ENCODE measurements around the gene RTN4RL2. TPM values are rescaled to one million over a fixed set of nuclear protein-coding genes. Genes with fewer than 3 reads are reported as not detected.

Gene RTN4RL2
- polyA plus RNA-seq, 2 donors = 0.20 to 0.49 TPM

DNA sequence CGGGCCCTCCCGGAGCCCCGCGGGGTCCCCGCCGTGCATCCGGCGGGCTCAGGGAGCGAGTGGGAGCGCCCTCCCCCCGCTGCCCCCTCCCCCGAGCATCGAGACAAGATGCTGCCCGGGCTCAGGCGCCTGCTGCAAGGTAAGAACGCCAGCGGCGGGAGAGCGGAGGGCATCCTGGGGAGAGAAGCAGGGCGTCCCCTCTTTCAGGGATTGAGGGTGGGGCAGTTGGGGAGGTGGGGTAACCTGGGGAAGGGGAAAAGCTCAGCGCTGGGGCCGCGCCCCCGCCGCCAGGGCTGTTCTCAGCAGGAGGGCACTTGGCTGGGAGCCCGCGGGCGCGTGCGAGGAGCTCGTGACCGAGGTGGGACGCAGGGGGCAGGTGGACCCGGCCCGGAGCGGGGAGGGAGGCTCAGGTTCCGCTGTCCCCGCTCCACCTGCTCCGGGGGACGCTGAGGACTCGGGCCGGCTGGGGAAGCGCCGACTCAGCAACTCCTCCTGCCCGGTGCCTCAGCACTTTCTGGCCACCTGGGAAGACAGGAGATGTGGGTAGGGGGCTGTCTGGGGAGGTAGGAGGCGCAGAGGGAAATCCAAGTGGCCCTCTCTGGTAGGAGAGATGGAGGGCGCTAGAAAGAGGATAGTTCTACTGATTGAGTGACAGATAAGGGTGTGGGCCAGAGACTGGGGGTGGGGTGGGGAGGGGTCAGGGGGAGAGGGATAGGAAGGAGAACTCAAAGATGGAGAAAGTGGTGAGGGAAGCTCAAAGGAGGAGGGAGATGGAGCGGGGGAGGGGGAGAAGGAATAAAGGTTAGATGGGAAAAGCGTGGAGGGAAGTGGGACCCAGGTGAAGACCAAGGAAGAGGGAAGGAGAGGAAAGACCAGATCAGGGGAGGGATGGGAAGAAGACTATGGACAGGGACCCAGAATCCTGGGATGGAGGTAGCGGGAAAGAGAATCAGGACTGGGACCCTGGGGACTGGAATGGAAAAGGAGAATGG is 726 bp downstream of the RTN4RL2 start:
- Histone ChIP-seq H3K27ac (ENCODE audit: low read depth in 2 of 2, low read length in 1 of 2) (no peak overlapping the region), H3K36me3 (ENCODE audit: control insufficient read depth in 2 of 2, insufficient read depth in 2 of 2, low read length in 1 of 2) (no peaks in the 10 kb centered on the region), H3K4me1 (ENCODE audit: control insufficient read depth in 2 of 2, insufficient read depth in 2 of 2, low read length in 1 of 2) (peaks cover 18 to 20% of the 10 kb centered on the region in 2 donors), H3K4me3 (ENCODE audit: low read depth in 1 of 2, low read length in 2 of 2) (peak overlapping the region; percentile 40 to 42), H3K9me3 (ENCODE audit: control insufficient read depth in 2 of 2, insufficient read depth in 1 of 2, low read depth in 1 of 2, low read length in 1 of 2) (no peaks in the 10 kb centered on the region), H3K27me3 (ENCODE audit: control insufficient read depth in 1 of 2, insufficient read depth in 2 of 2, low read length in 2 of 2) (peaks cover 0 to 7% of the 10 kb centered on the region in 2 donors)
- 10% methylated on average over 46 to 50 of the region's 50 CpGs for WGBS, 2 donors

DNA sequence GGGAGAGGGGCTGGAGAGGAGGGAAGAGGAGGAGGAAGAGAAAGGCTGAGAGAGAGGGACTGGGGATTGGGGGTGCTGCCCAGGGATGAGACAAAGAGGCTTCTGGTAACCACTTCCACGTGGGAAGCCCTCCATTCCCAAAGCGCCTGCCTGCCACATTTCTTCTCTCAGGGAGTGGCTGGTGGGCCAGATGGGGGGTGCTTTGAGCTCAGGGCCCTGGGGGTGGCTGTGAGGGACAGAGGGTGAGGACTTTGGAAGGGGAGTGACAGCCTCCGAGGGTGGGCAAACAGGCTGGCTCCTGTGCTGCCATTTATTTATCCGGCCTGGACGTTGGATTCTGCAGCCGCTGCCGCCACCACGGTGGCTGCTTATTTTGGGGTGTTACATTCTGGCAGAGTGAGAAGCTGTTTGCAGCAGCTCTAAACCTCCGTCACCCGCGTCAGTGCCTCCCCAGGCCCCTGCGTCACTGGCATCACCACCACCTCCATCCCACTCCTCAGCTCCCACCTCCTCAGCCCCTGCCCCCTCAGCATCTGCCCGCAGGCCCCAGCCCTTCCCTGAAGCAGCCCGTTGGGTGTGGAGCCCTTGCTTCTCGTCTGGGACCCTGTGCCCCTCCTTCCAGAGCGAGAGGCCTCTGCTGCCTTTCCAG is 1.6 kb downstream of the RTN4RL2 start:
- WGBS, 2 donors = 76 to 78% methylated on average over 16 of the region's 16 CpGs
- H3K27me3 ChIP-seq (ENCODE audit: control insufficient read depth in 1 of 2, insufficient read depth in 2 of 2, low read length in 2 of 2) = peaks cover 0 to 7% of the 10 kb centered on the region in 2 donors
- no peaks in the 10 kb centered on the region for H3K9me3 ChIP-seq (ENCODE audit: control insufficient read depth in 2 of 2, insufficient read depth in 1 of 2, low read depth in 1 of 2, low read length in 1 of 2)
- no peaks in the 10 kb centered on the region for H3K36me3 ChIP-seq (ENCODE audit: control insufficient read depth in 2 of 2, insufficient read depth in 2 of 2, low read length in 1 of 2)
- peaks cover 18 to 20% of the 10 kb centered on the region in 2 donors for H3K4me1 ChIP-seq (ENCODE audit: control insufficient read depth in 2 of 2, insufficient read depth in 2 of 2, low read length in 1 of 2)
- no peak overlapping the region for H3K4me3 ChIP-seq (ENCODE audit: low read depth in 1 of 2, low read length in 2 of 2)
- H3K27ac ChIP-seq (ENCODE audit: low read depth in 2 of 2, low read length in 1 of 2) = no peak overlapping the region

DNA sequence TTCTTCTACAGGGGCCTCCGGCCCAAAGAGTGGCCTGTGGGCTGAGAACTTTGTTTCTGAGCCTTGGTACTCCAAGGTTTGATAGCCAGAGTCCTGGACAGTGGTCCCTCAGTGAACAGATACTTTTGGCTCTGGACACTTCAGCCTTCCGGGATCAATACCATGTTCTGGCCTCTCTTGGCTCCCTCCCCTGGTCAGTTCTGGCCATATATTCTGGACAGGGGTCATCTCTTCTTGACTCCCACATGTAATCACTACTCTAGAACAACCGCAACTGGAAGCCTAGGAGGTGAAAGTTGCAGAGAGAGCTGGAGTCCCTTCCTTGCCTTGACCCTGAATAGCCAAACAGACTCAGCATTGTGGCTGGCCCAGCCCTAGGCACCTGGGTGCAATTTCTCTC is 2.3 kb downstream of the RTN4RL2 start:
- no peak overlapping the region for H3K4me3 ChIP-seq (ENCODE audit: low read depth in 1 of 2, low read length in 2 of 2)

DNA sequence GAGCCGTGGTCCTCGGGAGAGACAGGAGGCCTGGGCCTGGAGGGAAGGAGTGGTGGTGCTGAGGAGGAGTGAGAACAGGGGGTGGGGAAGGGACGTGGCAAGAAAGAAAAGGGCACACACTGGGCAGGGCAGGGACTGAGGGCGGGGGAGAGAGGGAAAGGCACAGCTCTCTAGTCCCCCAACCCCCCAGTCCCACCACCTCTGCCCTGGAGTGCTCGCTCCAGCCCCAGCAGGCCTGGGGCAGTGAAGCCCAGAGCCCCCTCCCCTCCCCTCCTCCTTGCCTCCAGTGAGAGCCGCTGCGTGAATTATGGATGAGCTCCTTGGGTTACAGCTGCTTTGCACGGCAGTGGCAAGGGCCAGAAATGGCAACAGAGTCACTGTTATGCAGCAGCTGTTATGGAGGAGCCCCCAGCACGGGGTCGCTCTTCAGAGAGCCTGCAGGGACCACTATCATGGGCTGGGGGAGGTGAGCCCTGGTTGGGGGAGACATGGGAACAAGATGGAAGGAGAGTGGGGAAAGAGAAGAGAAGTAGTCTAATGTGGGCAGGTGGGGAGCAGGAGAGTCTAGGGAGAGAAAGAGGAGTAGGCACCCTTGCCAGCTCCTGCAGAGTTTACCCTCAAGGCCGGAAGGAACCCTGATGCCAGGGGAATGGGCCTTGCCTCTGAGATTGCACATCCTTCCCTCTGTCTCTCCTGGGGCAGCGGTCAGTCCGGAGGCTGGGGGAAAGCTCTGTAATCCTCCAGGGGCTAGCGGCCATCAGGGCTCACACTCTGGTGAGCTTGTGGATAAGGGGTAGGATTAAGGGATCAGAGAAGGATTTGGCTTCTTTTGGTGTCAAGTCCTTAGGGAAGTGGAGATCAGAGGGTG is 3.6 kb downstream of the RTN4RL2 start:
- H3K36me3 ChIP-seq (ENCODE audit: control insufficient read depth in 2 of 2, insufficient read depth in 2 of 2, low read length in 1 of 2) = no peaks in the 10 kb centered on the region
- H3K4me1 ChIP-seq (ENCODE audit: control insufficient read depth in 2 of 2, insufficient read depth in 2 of 2, low read length in 1 of 2) = peaks cover 13 to 18% of the 10 kb centered on the region in 2 donors
- peaks cover 0 to 3% of the 10 kb centered on the region in 2 donors for H3K27me3 ChIP-seq (ENCODE audit: control insufficient read depth in 1 of 2, insufficient read depth in 2 of 2, low read length in 2 of 2)
- H3K4me3 ChIP-seq (ENCODE audit: low read depth in 1 of 2, low read length in 2 of 2) = no peak overlapping the region
- H3K27ac ChIP-seq (ENCODE audit: low read depth in 2 of 2, low read length in 1 of 2) = no peak overlapping the region
- 68 to 69% methylated on average over 11 to 14 of the region's 14 CpGs for WGBS, 2 donors
- no peaks in the 10 kb centered on the region for H3K9me3 ChIP-seq (ENCODE audit: control insufficient read depth in 2 of 2, insufficient read depth in 1 of 2, low read depth in 1 of 2, low read length in 1 of 2)

More for the DNA sequence above, 2.3 kb downstream of the RTN4RL2 start:
- no peaks in the 10 kb centered on the region for H3K36me3 ChIP-seq (ENCODE audit: control insufficient read depth in 2 of 2, insufficient read depth in 2 of 2, low read length in 1 of 2)
- peaks cover 0 to 7% of the 10 kb centered on the region in 2 donors for H3K27me3 ChIP-seq (ENCODE audit: control insufficient read depth in 1 of 2, insufficient read depth in 2 of 2, low read length in 2 of 2)
- no peaks in the 10 kb centered on the region for H3K9me3 ChIP-seq (ENCODE audit: control insufficient read depth in 2 of 2, insufficient read depth in 1 of 2, low read depth in 1 of 2, low read length in 1 of 2)
- no peak overlapping the region for H3K27ac ChIP-seq (ENCODE audit: low read depth in 2 of 2, low read length in 1 of 2)
- WGBS, 2 donors = 84 to 91% methylated on average over 3 of the region's 3 CpGs
- peaks cover 16 to 20% of the 10 kb centered on the region in 2 donors for H3K4me1 ChIP-seq (ENCODE audit: control insufficient read depth in 2 of 2, insufficient read depth in 2 of 2, low read length in 1 of 2)

DNA sequence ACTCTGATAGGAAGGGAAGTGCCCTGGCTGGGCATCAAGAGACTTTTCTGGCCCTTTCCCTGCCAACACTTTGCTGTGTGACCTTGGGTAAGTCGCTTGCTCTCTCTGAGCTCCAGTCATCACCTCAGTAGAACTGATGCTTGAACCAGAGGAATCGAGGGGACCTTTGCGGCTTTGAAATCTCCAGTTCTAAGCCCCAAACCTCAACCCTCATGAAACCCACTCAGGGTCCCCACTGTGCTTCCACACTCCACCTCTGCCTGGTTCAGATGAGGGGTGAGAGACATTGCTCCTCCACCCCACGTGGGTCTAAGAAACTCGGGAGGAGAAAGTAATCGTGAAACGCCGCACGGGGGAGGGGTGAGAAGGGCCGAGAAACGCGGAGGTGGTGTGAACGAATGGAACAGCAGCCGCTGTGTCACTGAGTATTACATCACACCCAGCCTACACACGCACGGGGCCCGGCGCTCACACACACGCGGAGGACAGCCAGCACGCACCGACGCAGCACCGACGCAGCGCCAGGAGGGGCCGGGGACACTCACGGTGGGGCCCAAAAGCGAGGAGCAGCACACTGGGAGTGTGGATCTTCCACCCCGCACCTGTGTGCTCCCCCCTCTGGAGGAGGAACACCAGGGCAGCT is 4.3 kb downstream of the RTN4RL2 start:
- no peak overlapping the region for H3K27ac ChIP-seq (ENCODE audit: low read depth in 2 of 2, low read length in 1 of 2)
- no peaks in the 10 kb centered on the region for H3K9me3 ChIP-seq (ENCODE audit: control insufficient read depth in 2 of 2, insufficient read depth in 1 of 2, low read depth in 1 of 2, low read length in 1 of 2)
- peaks cover 0 to 3% of the 10 kb centered on the region in 2 donors for H3K27me3 ChIP-seq (ENCODE audit: control insufficient read depth in 1 of 2, insufficient read depth in 2 of 2, low read length in 2 of 2)
- peaks cover 8 to 11% of the 10 kb centered on the region in 2 donors for H3K4me1 ChIP-seq (ENCODE audit: control insufficient read depth in 2 of 2, insufficient read depth in 2 of 2, low read length in 1 of 2)
- no peak overlapping the region for H3K4me3 ChIP-seq (ENCODE audit: low read depth in 1 of 2, low read length in 2 of 2)
- WGBS, 2 donors = 63 to 65% methylated on average over 30 of the region's 30 CpGs
- H3K36me3 ChIP-seq (ENCODE audit: control insufficient read depth in 2 of 2, insufficient read depth in 2 of 2, low read length in 1 of 2) = no peaks in the 10 kb centered on the region

DNA sequence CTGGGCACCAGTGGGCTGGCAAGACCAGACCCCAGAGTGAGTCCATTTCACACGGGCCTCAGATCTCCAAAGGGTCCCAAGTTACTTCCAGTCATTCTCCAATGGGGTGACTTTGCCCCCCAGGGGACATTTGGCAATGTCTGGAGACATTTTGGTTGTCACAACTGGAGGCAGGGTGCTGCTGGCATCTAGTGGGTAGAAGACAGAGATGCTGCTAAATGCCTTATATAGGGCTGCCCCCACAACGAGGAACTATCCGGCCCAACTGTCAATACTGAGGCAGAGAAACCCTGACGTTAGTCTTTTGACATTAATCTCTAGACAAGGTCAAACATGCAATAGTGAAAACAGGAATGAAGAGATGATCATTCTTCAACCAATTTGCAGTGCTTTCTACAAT is 6.4 kb downstream of the RTN4RL2 start:
- H3K9me3 ChIP-seq (ENCODE audit: control insufficient read depth in 2 of 2, insufficient read depth in 1 of 2, low read depth in 1 of 2, low read length in 1 of 2) = no peaks in the 10 kb centered on the region
- no peak overlapping the region for H3K4me3 ChIP-seq (ENCODE audit: low read depth in 1 of 2, low read length in 2 of 2)
- no peaks in the 10 kb centered on the region for H3K36me3 ChIP-seq (ENCODE audit: control insufficient read depth in 2 of 2, insufficient read depth in 2 of 2, low read length in 1 of 2)
- no peak overlapping the region for H3K27ac ChIP-seq (ENCODE audit: low read depth in 2 of 2, low read length in 1 of 2)
- peaks cover 0 to 2% of the 10 kb centered on the region in 2 donors for H3K4me1 ChIP-seq (ENCODE audit: control insufficient read depth in 2 of 2, insufficient read depth in 2 of 2, low read length in 1 of 2)
- WGBS, 2 donors = 39 to 44% methylated on average over 4 of the region's 4 CpGs
- no peaks in the 10 kb centered on the region for H3K27me3 ChIP-seq (ENCODE audit: control insufficient read depth in 1 of 2, insufficient read depth in 2 of 2, low read length in 2 of 2)

DNA sequence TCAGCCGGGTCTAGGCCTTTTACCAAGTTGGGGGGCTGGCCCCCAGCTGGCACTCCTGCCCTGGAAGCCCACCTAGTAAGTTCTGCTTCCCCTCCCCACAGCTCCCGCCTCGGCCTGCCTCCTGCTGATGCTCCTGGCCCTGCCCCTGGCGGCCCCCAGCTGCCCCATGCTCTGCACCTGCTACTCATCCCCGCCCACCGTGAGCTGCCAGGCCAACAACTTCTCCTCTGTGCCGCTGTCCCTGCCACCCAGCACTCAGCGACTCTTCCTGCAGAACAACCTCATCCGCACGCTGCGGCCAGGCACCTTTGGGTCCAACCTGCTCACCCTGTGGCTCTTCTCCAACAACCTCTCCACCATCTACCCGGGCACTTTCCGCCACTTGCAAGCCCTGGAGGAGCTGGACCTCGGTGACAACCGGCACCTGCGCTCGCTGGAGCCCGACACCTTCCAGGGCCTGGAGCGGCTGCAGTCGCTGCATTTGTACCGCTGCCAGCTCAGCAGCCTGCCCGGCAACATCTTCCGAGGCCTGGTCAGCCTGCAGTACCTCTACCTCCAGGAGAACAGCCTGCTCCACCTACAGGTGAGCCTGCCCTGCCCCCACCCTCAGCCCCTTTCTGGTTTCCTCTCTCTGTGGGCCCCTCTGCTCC is 7.3 kb downstream of the RTN4RL2 start:
- Histone ChIP-seq H3K4me1 (ENCODE audit: control insufficient read depth in 2 of 2, insufficient read depth in 2 of 2, low read length in 1 of 2) (peaks cover 0 to 2% of the 10 kb centered on the region in 2 donors), H3K27ac (ENCODE audit: low read depth in 2 of 2, low read length in 1 of 2) (no peak overlapping the region), H3K9me3 (ENCODE audit: control insufficient read depth in 2 of 2, insufficient read depth in 1 of 2, low read depth in 1 of 2, low read length in 1 of 2) (no peaks in the 10 kb centered on the region), H3K4me3 (ENCODE audit: low read depth in 1 of 2, low read length in 2 of 2) (no peak overlapping the region), H3K36me3 (ENCODE audit: control insufficient read depth in 2 of 2, insufficient read depth in 2 of 2, low read length in 1 of 2) (no peaks in the 10 kb centered on the region), H3K27me3 (ENCODE audit: control insufficient read depth in 1 of 2, insufficient read depth in 2 of 2, low read length in 2 of 2) (no peaks in the 10 kb centered on the region)
- WGBS, 2 donors = 83 to 87% methylated on average over 23 of the region's 23 CpGs

DNA sequence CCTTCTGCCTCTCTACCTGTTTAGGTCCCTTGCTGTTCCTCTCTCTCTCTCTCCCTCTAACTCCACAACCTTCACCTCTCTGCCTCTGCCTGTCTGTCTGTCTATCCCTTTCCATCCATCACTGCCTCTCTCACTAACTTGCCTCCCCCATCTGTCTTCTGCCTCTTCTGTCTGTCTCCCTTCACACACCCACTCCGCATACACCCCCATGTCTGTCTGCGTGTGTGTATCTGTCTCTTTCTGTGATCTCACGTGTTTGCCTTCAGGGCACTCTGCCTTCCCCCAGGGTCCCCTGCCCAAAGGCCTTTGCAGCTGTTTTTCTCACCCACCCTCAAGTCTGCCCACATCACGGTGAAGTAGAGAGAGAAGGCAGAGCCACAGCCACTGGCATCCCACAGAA is 7.9 kb downstream of the RTN4RL2 start:
- Histone ChIP-seq H3K4me1 (ENCODE audit: control insufficient read depth in 2 of 2, insufficient read depth in 2 of 2, low read length in 1 of 2) (peaks cover 0 to 2% of the 10 kb centered on the region in 2 donors), H3K9me3 (ENCODE audit: control insufficient read depth in 2 of 2, insufficient read depth in 1 of 2, low read depth in 1 of 2, low read length in 1 of 2) (no peaks in the 10 kb centered on the region), H3K4me3 (ENCODE audit: low read depth in 1 of 2, low read length in 2 of 2) (no peak overlapping the region), H3K36me3 (ENCODE audit: control insufficient read depth in 2 of 2, insufficient read depth in 2 of 2, low read length in 1 of 2) (no peaks in the 10 kb centered on the region), H3K27ac (ENCODE audit: low read depth in 2 of 2, low read length in 1 of 2) (no peak overlapping the region), H3K27me3 (ENCODE audit: control insufficient read depth in 1 of 2, insufficient read depth in 2 of 2, low read length in 2 of 2) (no peaks in the 10 kb centered on the region)
- WGBS, 2 donors = 77 to 81% methylated on average over 4 of the region's 4 CpGs
